Parathyroid adenoma (tissue), 2 donors: Measurements from ENCODE around the gene HIPK4.
"Not testable (repeated sequence)": the region's sequence is repeated elsewhere in the genome, so short reads cannot be mapped to it uniquely, and the experiment has no call there.

Experiments
- H2AFZ ChIP-seq: fragments of 300-600 bp; sonication (generic); one replicate; pipeline ENCODE4 v1.7.0; 2017; ENCODE audit warnings: antibody characterized with exemption, mild to moderate bottlenecking
- H3K27ac ChIP-seq: fragments of 300-600 bp; sonication (generic); one replicate; pipeline ENCODE4 v1.7.0; 2017
- H3K27me3 ChIP-seq: fragments of 300-600 bp; sonication (generic); one replicate; pipeline ENCODE4 v1.7.0; 2017; ENCODE audit warnings: low read length; ENCODE audit not compliant: control insufficient read depth, insufficient read depth
- H3K36me3 ChIP-seq: fragments of 300-600 bp; sonication (generic); one replicate; pipeline ENCODE4 v1.7.0; 2017; ENCODE audit warnings: low read length; ENCODE audit not compliant: control insufficient read depth, insufficient read depth
- H3K4me1 ChIP-seq: fragments of 300-600 bp; sonication (generic); one replicate; pipeline ENCODE4 v1.7.0; 2017; ENCODE audit warnings: control low read depth
- H3K4me2 ChIP-seq: fragments of 300-600 bp; sonication (generic); one replicate; pipeline ENCODE4 v1.7.0; 2017; ENCODE audit warnings: low read length
- H3K4me3 ChIP-seq: fragments of 300-600 bp; sonication (generic); one replicate; pipeline ENCODE4 v1.7.0; 2017; ENCODE audit warnings: low read depth, low read length
- H3K79me2 ChIP-seq: fragments of 300-600 bp; sonication (generic); one replicate; pipeline ENCODE4 v1.7.0; 2017; ENCODE audit warnings: control low read depth
- H3K9ac ChIP-seq: fragments of 300-600 bp; sonication (generic); one replicate; pipeline ENCODE4 v1.7.0; 2017; ENCODE audit warnings: mild to moderate bottlenecking
- H3K9me3 ChIP-seq: fragments of 300-600 bp; sonication (generic); one replicate; pipeline ENCODE4 v1.7.0; 2017; ENCODE audit warnings: low read length; ENCODE audit not compliant: control insufficient read depth
- CTCF ChIP-seq: fragments of 300-600 bp; sonication (generic); IDR thresholded peaks from one replicate; pipeline ENCODE4 v1.7.0; 2017; ENCODE audit warnings: antibody characterized with exemption, mild to moderate bottlenecking
- donor health status: primary hyperparathyroidism.

Gene HIPK4

GRCh38 chr19:40374084-40374483 lies 15.9 kb downstream of the HIPK4 start:
- Histone ChIP-seq H3K4me2 (no peak overlapping the region), H3K36me3 (no peaks in the 10 kb centered on the region), H2AFZ (no peak overlapping the region), H3K4me1 (no peaks in the 10 kb centered on the region), H3K27ac (no peak overlapping the region), H3K9me3 (no peaks in the 10 kb centered on the region), H3K9ac (no peak overlapping the region), H3K27me3 (no peaks in the 10 kb centered on the region), H3K79me2 (no peaks in the 10 kb centered on the region), H3K4me3 (no peak overlapping the region)
- no peak for TF ChIP-seq CTCF

GRCh38 chr19:40371802-40372122 lies 18.2 kb downstream of the HIPK4 start:
- no peaks in the 10 kb centered on the region for H3K9me3 ChIP-seq
- no peaks in the 10 kb centered on the region for H3K36me3 ChIP-seq
- no peak overlapping the region for H3K27ac ChIP-seq
- no peaks in the 10 kb centered on the region for H3K79me2 ChIP-seq
- no peak overlapping the region for H2AFZ ChIP-seq
- H3K27me3 ChIP-seq: no peaks in the 10 kb centered on the region
- no peak overlapping the region for H3K9ac ChIP-seq
- no peak overlapping the region for H3K4me2 ChIP-seq
- no peaks in the 10 kb centered on the region for H3K4me1 ChIP-seq
- no peak overlapping the region for H3K4me3 ChIP-seq
- no peak for TF ChIP-seq CTCF

GRCh38 chr19:40370997-40371801 lies 18.8 kb downstream of the HIPK4 start:
- Histone ChIP-seq H3K9me3 (no peaks in the 10 kb centered on the region), H3K36me3 (no peaks in the 10 kb centered on the region), H3K9ac (no peak overlapping the region), H3K4me2 (no peak overlapping the region), H3K79me2 (no peaks in the 10 kb centered on the region), H3K4me3 (no peak overlapping the region), H2AFZ (no peak overlapping the region), H3K27me3 (no peaks in the 10 kb centered on the region), H3K4me1 (no peaks in the 10 kb centered on the region), H3K27ac (no peak overlapping the region)
- TF ChIP-seq CTCF: no peak

- not testable (repeated sequence) for H3K79me2 ChIP-seq, H3K27ac ChIP-seq, H3K4me1 ChIP-seq, H3K27me3 ChIP-seq, H3K4me2 ChIP-seq, H3K9me3 ChIP-seq, H3K36me3 ChIP-seq, H3K4me3 ChIP-seq, H2AFZ ChIP-seq, H3K9ac ChIP-seq
Observed at GRCh38 chr19:40370253-40370652, 19.7 kb downstream of the HIPK4 start.

- no peaks in the 10 kb centered on the region for H3K9me3 ChIP-seq
- no peak overlapping the region for H3K9ac ChIP-seq
- no peak for TF ChIP-seq CTCF
- no peak overlapping the region for H3K27ac ChIP-seq
- no peak overlapping the region for H3K4me3 ChIP-seq
- H3K4me1 ChIP-seq: no peaks in the 10 kb centered on the region
- no peaks in the 10 kb centered on the region for H3K27me3 ChIP-seq
- no peaks in the 10 kb centered on the region for H3K79me2 ChIP-seq
- no peak overlapping the region for H2AFZ ChIP-seq
- H3K4me2 ChIP-seq: no peak overlapping the region
- no peaks in the 10 kb centered on the region for H3K36me3 ChIP-seq
Observed at GRCh38 chr19:40369797-40370196, 20.2 kb downstream of the HIPK4 start.
